Keratinocyte (primary cell): ENCODE data around the gene NR3C2. TPM values are rescaled to one million over a fixed set of nuclear protein-coding genes. Genes with fewer than 3 reads are reported as not detected.

Experiments used
- DNase-seq: peaks from one replicate; pipeline ENCODE4 v3.0.0-alpha.2; 2011; ENCODE audit warnings: low read depth, missing footprints, low spot score
- FAIRE-seq: peaks from 2 replicates; lab custom pipeline; 2011; peaks lifted over from hg19 to GRCh38; lab: Jason Lieb, UNC
- H2AFZ ChIP-seq: 2 replicates; pipeline ENCODE4 v1.6.0; 2012; ENCODE audit warnings: low read length, control low read depth, inconsistent platforms; ENCODE audit not compliant: control insufficient read depth
- H3K27ac ChIP-seq: 2 replicates; pipeline ENCODE4 v1.5.1; 2011; ENCODE audit warnings: low read length; ENCODE audit not compliant: control insufficient read depth, insufficient read depth
- H3K27me3 ChIP-seq: 3 replicates; pipeline ENCODE4 v1.6.0; 2011; ENCODE audit warnings: low read length; ENCODE audit not compliant: control insufficient read depth, insufficient read depth; ENCODE audit errors: extremely low read depth
- H3K36me3 ChIP-seq, 2 experiments: 2 replicates in 1 of 2; 3 replicates in 1 of 2; pipeline ENCODE4 v1.5.1; 2011; ENCODE audit warnings: low read length in 2 of 2, mild to moderate bottlenecking in 1 of 2; ENCODE audit not compliant: control insufficient read depth in 2 of 2, insufficient read depth in 2 of 2; ENCODE audit errors: extremely low read depth in 1 of 2
- H3K4me1 ChIP-seq: 3 replicates; pipeline ENCODE4 v1.5.1; 2011; ENCODE audit warnings: low read length; ENCODE audit not compliant: control insufficient read depth, insufficient read depth; ENCODE audit errors: extremely low read depth
- H3K4me2 ChIP-seq: 3 replicates; pipeline ENCODE4 v1.6.0; 2011; ENCODE audit warnings: low read depth, low read length; ENCODE audit not compliant: control insufficient read depth, insufficient read depth; ENCODE audit errors: extremely low read depth
- H3K4me3 ChIP-seq, 3 experiments: fragments of 200-600 bp in 1 of 3; sonication (generic) in 1 of 3; 2 replicates in 2 of 3; 3 replicates in 1 of 3; pipeline ENCODE4 v1.5.1; 2011 to 2016; ENCODE audit warnings: low read length in 3 of 3, mild to moderate bottlenecking in 3 of 3, control low read depth in 2 of 3, inconsistent platforms in 1 of 3, low read depth in 1 of 3, mixed read lengths in 1 of 3, mixed run types in 1 of 3, moderate library complexity in 1 of 3; ENCODE audit not compliant: control insufficient read depth in 2 of 3, insufficient read depth in 2 of 3; ENCODE audit errors: extremely low read depth in 1 of 3
- H3K79me2 ChIP-seq: 2 replicates; pipeline ENCODE4 v1.6.0; 2012; ENCODE audit warnings: low read length; ENCODE audit not compliant: control insufficient read depth, insufficient read depth
- H3K9ac ChIP-seq: 3 replicates; pipeline ENCODE4 v1.6.0; 2011; ENCODE audit warnings: low read length; ENCODE audit not compliant: control insufficient read depth, insufficient read depth; ENCODE audit errors: extremely low read depth
- H3K9me1 ChIP-seq: 3 replicates; pipeline ENCODE4 v1.6.0; 2011; ENCODE audit warnings: low read length; ENCODE audit not compliant: control insufficient read depth, insufficient read depth; ENCODE audit errors: extremely low read depth
- H3K9me3 ChIP-seq: 2 replicates; pipeline ENCODE4 v1.5.1; 2012; ENCODE audit warnings: low read depth, low read length; ENCODE audit not compliant: control insufficient read depth
- H4K20me1 ChIP-seq: 3 replicates; pipeline ENCODE4 v1.6.0; 2011; ENCODE audit warnings: low read length; ENCODE audit not compliant: control insufficient read depth, insufficient read depth; ENCODE audit errors: extremely low read depth
- CTCF ChIP-seq, 3 experiments: IDR thresholded peaks in 1 of 3; conservative IDR thresholded peaks in 1 of 3; optimal IDR thresholded peaks in 1 of 3; 2 replicates in 2 of 3; 3 replicates in 1 of 3; pipeline versions ENCODE3 to v1.5.1; 2011; ENCODE audit warnings: low read length in 3 of 3, mild to moderate bottlenecking in 3 of 3, moderate library complexity in 2 of 3, control low read depth in 1 of 3, inconsistent platforms in 1 of 3; ENCODE audit not compliant: insufficient read depth in 2 of 3; ENCODE audit errors: extremely low read depth in 1 of 3
- EZH2 ChIP-seq: IDR thresholded peaks from one replicate; pipeline ENCODE4 v1.6.1; 2012; ENCODE audit warnings: inconsistent platforms, mild to moderate bottlenecking, low read length, moderate library complexity
- dilution Hi-C: fragments of 300-500 bp; cut with MboI; formaldehyde crosslinking; loops from one replicate; pipeline ENCODE4 v1.7.0; 2020; ENCODE audit warnings: low sequenced_read_pairs; ENCODE audit not compliant: extremely low pct_ligation_motif_present
- polyA plus RNA-seq, 5 experiments: library from polyadenylated mRNA; depleted of rRNA in 3 of 5; stranded (reverse) in 3 of 5; stranded (forward) in 1 of 5; unstranded in 1 of 5; fragments of >200 nt; gene quantifications; 1 replicate in 1 of 5; 2 replicates in 3 of 5; 3 replicates in 1 of 5; pipeline versions ENCODE4 v1.2.1 to v1.2.3, GENCODE V29; 2011 to 2012; ENCODE audit warnings: missing spikeins in 2 of 5, low read depth in 1 of 5, low replicate concordance in 1 of 5

The NR3C2 gene
- polyA plus RNA-seq, 1 donor (not counting 4 experiments of a cell fraction or from before 2014, with no cell fraction given), result 1.5 TPM

- Histone ChIP-seq H3K4me2 (no peak overlapping the region), H3K9ac (no peak overlapping the region), H3K4me3 (no peak overlapping the region), H4K20me1 (no peaks in the 10 kb centered on the region), H3K27me3 (no peaks in the 10 kb centered on the region), H3K9me3 (no peaks in the 10 kb centered on the region), H3K9me1 (no peaks in the 10 kb centered on the region), H3K27ac (no peak overlapping the region), H2AFZ (no peak overlapping the region), H3K79me2 (no peaks in the 10 kb centered on the region), H3K4me1 (no peaks in the 10 kb centered on the region), H3K36me3 (no peaks in the 10 kb centered on the region)
- TF ChIP-seq EZH2 (no peak), CTCF (optimal IDR thresholded peaks at IDR 0.05 in 1 of 3, IDR thresholded peaks at IDR 0.05 in 1 of 3, conservative IDR thresholded peaks at IDR 0.05 in 1 of 3; ENCODE audit: extremely low read depth in 1 of 3, insufficient read depth in 2 of 3, low read length in 3 of 3) (no peak)
- no peak for FAIRE-seq
- DNase-seq, result no peak
- dilution Hi-C loops, result no loop called here
Measured at GRCh38 chr4:148390311-148390710, 51.9 kb downstream of the NR3C2 start.

- H3K36me3 ChIP-seq, result no peaks in the 10 kb centered on the region
- no peak overlapping the region for H2AFZ ChIP-seq
- no peak overlapping the region for H3K27ac ChIP-seq
- DNase-seq (no peak), FAIRE-seq (no peak)
- no peaks in the 10 kb centered on the region for H3K9me3 ChIP-seq
- no peak overlapping the region for H3K9ac ChIP-seq
- H3K79me2 ChIP-seq, result no peaks in the 10 kb centered on the region
- no peaks in the 10 kb centered on the region for H3K27me3 ChIP-seq
- no peak overlapping the region for H3K4me2 ChIP-seq
- TF ChIP-seq CTCF (optimal IDR thresholded peaks at IDR 0.05 in 1 of 3, IDR thresholded peaks at IDR 0.05 in 1 of 3, conservative IDR thresholded peaks at IDR 0.05 in 1 of 3; ENCODE audit: extremely low read depth in 1 of 3, insufficient read depth in 2 of 3, low read length in 3 of 3) (no peak), EZH2 (no peak)
- H3K4me3 ChIP-seq, result no peak overlapping the region
- H3K4me1 ChIP-seq, result peaks cover 5% of the 10 kb centered on the region
- H3K9me1 ChIP-seq, result no peaks in the 10 kb centered on the region
- dilution Hi-C loops, result no loop called here
- H4K20me1 ChIP-seq, result no peaks in the 10 kb centered on the region
Measured at GRCh38 chr4:148380291-148380690, 61.9 kb downstream of the NR3C2 start.
